ENCODE measurements around the gene PCDH9.

The PCDH9 gene

GRCh38 chr13:67146523-67147130 is 83.5 kb downstream of the PCDH9 start:
- Histone ChIP-seq H3K4me3 (ENCODE audit: low read depth in 1 of 2, low read length in 2 of 2) (no peak overlapping the region), H3K27me3 (ENCODE audit: control insufficient read depth in 1 of 2, insufficient read depth in 2 of 2, low read length in 2 of 2) (no peaks in the 10 kb centered on the region), H3K36me3 (ENCODE audit: control insufficient read depth in 1 of 2, insufficient read depth in 2 of 2, low read length in 2 of 2) (no peaks in the 10 kb centered on the region), H3K4me1 (ENCODE audit: control insufficient read depth in 1 of 2, insufficient read depth in 2 of 2, low read length in 2 of 2) (no peaks in the 10 kb centered on the region), H3K27ac (ENCODE audit: low read depth, low read length) (no peak overlapping the region), H3K9me3 (ENCODE audit: control insufficient read depth in 1 of 2, low read length in 2 of 2) (no peaks in the 10 kb centered on the region), H3K9ac (ENCODE audit: low read depth in 1 of 2, low read length in 2 of 2) (no peak overlapping the region)

DNA sequence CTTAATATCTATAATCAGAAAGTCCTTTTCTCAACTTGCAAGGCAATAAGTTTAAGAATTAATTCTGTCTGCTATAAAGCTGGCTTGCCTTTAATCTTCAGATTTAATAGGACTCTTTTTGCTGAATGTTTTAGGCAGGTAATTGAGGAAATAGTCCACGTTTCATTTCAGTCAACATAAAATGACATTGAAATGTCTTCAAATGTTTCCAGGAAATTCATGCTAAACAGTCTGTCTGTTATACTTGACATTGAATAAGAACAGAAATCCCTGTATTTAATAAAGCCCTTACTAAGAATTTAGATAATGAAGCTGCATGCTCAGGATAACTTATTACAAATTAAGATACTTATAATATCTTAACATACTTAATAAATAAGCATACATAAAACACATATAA is 84.2 kb downstream of the PCDH9 start:
- Histone ChIP-seq H3K4me3 (ENCODE audit: low read depth in 1 of 2, low read length in 2 of 2) (no peak overlapping the region), H3K9ac (ENCODE audit: low read depth in 1 of 2, low read length in 2 of 2) (no peak overlapping the region), H3K9me3 (ENCODE audit: control insufficient read depth in 1 of 2, low read length in 2 of 2) (no peaks in the 10 kb centered on the region), H3K4me1 (ENCODE audit: control insufficient read depth in 1 of 2, insufficient read depth in 2 of 2, low read length in 2 of 2) (no peaks in the 10 kb centered on the region), H3K36me3 (ENCODE audit: control insufficient read depth in 1 of 2, insufficient read depth in 2 of 2, low read length in 2 of 2) (no peaks in the 10 kb centered on the region), H3K27me3 (ENCODE audit: control insufficient read depth in 1 of 2, insufficient read depth in 2 of 2, low read length in 2 of 2) (no peaks in the 10 kb centered on the region), H3K27ac (ENCODE audit: low read depth, low read length) (no peak overlapping the region)

DNA sequence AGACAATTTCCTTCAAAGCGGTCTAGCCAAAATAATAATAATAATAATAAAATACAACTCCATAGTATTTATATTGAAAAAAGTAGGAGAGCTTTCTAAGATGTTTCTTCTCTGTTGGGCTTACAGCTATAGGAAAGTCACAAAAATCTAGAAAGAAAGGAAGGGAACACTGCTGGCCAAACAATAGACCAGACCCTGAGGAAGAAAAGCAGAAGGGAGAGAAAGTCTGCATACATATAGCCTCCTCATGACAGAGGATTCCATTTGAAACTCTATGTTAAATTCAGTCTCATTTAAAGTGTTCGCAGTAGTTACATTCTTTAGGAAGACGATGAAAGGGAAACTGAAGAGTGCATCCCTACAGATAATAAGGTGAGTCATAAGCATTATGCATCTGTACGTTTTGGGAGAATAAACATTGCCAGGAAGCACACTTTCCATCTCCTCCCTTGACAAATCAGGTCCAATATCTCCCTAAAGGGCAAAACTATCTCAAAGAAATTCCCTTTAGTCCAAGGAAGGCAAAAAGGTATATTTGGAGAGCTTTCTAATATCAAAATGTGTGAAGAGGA is 86.5 kb downstream of the PCDH9 start:
- no peak overlapping the region for H3K27ac ChIP-seq (ENCODE audit: low read depth, low read length)
- H3K9ac ChIP-seq (ENCODE audit: low read depth in 1 of 2, low read length in 2 of 2), result no peak overlapping the region
- no peaks in the 10 kb centered on the region for H3K36me3 ChIP-seq (ENCODE audit: control insufficient read depth in 1 of 2, insufficient read depth in 2 of 2, low read length in 2 of 2)
- no peaks in the 10 kb centered on the region for H3K4me1 ChIP-seq (ENCODE audit: control insufficient read depth in 1 of 2, insufficient read depth in 2 of 2, low read length in 2 of 2)
- H3K4me3 ChIP-seq (ENCODE audit: low read depth in 1 of 2, low read length in 2 of 2), result no peak overlapping the region
- no peaks in the 10 kb centered on the region for H3K27me3 ChIP-seq (ENCODE audit: control insufficient read depth in 1 of 2, insufficient read depth in 2 of 2, low read length in 2 of 2)
- H3K9me3 ChIP-seq (ENCODE audit: control insufficient read depth in 1 of 2, low read length in 2 of 2), result no peaks in the 10 kb centered on the region

GRCh38 chr13:67140006-67140405 is 90.1 kb downstream of the PCDH9 start:
- no peaks in the 10 kb centered on the region for H3K36me3 ChIP-seq (ENCODE audit: control insufficient read depth in 1 of 2, insufficient read depth in 2 of 2, low read length in 2 of 2)
- H3K27ac ChIP-seq (ENCODE audit: low read depth, low read length), result no peak overlapping the region

DNA sequence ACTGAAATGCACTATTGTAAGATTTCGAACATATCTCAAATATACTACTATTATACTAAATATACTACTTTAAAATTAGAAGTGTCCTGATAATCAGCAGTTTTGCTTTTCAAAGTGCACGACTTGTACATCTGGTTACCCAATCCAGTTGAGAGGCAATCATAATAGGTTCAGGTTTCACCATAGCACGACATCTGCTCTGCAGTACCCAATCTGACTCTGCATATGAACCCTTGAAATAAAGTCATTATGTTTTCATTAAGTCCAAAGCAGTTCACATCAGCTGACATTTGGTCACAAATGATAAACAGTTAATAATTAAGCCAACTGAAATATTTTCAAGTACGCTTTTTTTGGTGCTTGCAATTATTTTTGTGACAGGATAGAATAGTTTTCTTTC is 90.6 kb downstream of the PCDH9 start:
- Histone ChIP-seq H3K4me1 (ENCODE audit: control insufficient read depth in 1 of 2, insufficient read depth in 2 of 2, low read length in 2 of 2) (no peaks in the 10 kb centered on the region), H3K9me3 (ENCODE audit: control insufficient read depth in 1 of 2, low read length in 2 of 2) (no peaks in the 10 kb centered on the region), H3K4me3 (ENCODE audit: low read depth in 1 of 2, low read length in 2 of 2) (no peak overlapping the region), H3K9ac (ENCODE audit: low read depth in 1 of 2, low read length in 2 of 2) (no peak overlapping the region), H3K27ac (ENCODE audit: low read depth, low read length) (no peak overlapping the region), H3K27me3 (ENCODE audit: control insufficient read depth in 1 of 2, insufficient read depth in 2 of 2, low read length in 2 of 2) (no peaks in the 10 kb centered on the region), H3K36me3 (ENCODE audit: control insufficient read depth in 1 of 2, insufficient read depth in 2 of 2, low read length in 2 of 2) (no peaks in the 10 kb centered on the region)

More at GRCh38 chr13:67140006-67140405, 90.1 kb downstream of the PCDH9 start:
- no peaks in the 10 kb centered on the region for H3K9me3 ChIP-seq (ENCODE audit: control insufficient read depth in 1 of 2, low read length in 2 of 2)
- no peaks in the 10 kb centered on the region for H3K27me3 ChIP-seq (ENCODE audit: control insufficient read depth in 1 of 2, insufficient read depth in 2 of 2, low read length in 2 of 2)
- H3K4me3 ChIP-seq (ENCODE audit: low read depth in 1 of 2, low read length in 2 of 2), result no peak overlapping the region
- no peaks in the 10 kb centered on the region for H3K4me1 ChIP-seq (ENCODE audit: control insufficient read depth in 1 of 2, insufficient read depth in 2 of 2, low read length in 2 of 2)
- no peak overlapping the region for H3K9ac ChIP-seq (ENCODE audit: low read depth in 1 of 2, low read length in 2 of 2)

- H3K36me3 ChIP-seq (ENCODE audit: control insufficient read depth in 1 of 2, insufficient read depth in 2 of 2, low read length in 2 of 2), result no peaks in the 10 kb centered on the region
- no peaks in the 10 kb centered on the region for H3K4me1 ChIP-seq (ENCODE audit: control insufficient read depth in 1 of 2, insufficient read depth in 2 of 2, low read length in 2 of 2)
- no peak overlapping the region for H3K9ac ChIP-seq (ENCODE audit: low read depth in 1 of 2, low read length in 2 of 2)
- no peaks in the 10 kb centered on the region for H3K27me3 ChIP-seq (ENCODE audit: control insufficient read depth in 1 of 2, insufficient read depth in 2 of 2, low read length in 2 of 2)
- H3K27ac ChIP-seq (ENCODE audit: low read depth, low read length), result no peak overlapping the region
- no peaks in the 10 kb centered on the region for H3K9me3 ChIP-seq (ENCODE audit: control insufficient read depth in 1 of 2, low read length in 2 of 2)
- no peak overlapping the region for H3K4me3 ChIP-seq (ENCODE audit: low read depth in 1 of 2, low read length in 2 of 2)
Measured at GRCh38 chr13:67138970-67139369, 91.2 kb downstream of the PCDH9 start.

- H3K36me3 ChIP-seq (ENCODE audit: control insufficient read depth in 1 of 2, insufficient read depth in 2 of 2, low read length in 2 of 2), result no peaks in the 10 kb centered on the region
- H3K4me3 ChIP-seq (ENCODE audit: low read depth in 1 of 2, low read length in 2 of 2), result no peak overlapping the region
- no peak overlapping the region for H3K9ac ChIP-seq (ENCODE audit: low read depth in 1 of 2, low read length in 2 of 2)
- no peak overlapping the region for H3K27ac ChIP-seq (ENCODE audit: low read depth, low read length)
- no peaks in the 10 kb centered on the region for H3K9me3 ChIP-seq (ENCODE audit: control insufficient read depth in 1 of 2, low read length in 2 of 2)
- no peaks in the 10 kb centered on the region for H3K27me3 ChIP-seq (ENCODE audit: control insufficient read depth in 1 of 2, insufficient read depth in 2 of 2, low read length in 2 of 2)
- no peaks in the 10 kb centered on the region for H3K4me1 ChIP-seq (ENCODE audit: control insufficient read depth in 1 of 2, insufficient read depth in 2 of 2, low read length in 2 of 2)
Measured at GRCh38 chr13:67137044-67137735, 92.9 kb downstream of the PCDH9 start.

GRCh38 chr13:67136157-67136556 is 94.0 kb downstream of the PCDH9 start:
- Histone ChIP-seq H3K4me3 (ENCODE audit: low read depth in 1 of 2, low read length in 2 of 2) (no peak overlapping the region), H3K9me3 (ENCODE audit: control insufficient read depth in 1 of 2, low read length in 2 of 2) (no peaks in the 10 kb centered on the region), H3K27me3 (ENCODE audit: control insufficient read depth in 1 of 2, insufficient read depth in 2 of 2, low read length in 2 of 2) (no peaks in the 10 kb centered on the region), H3K9ac (ENCODE audit: low read depth in 1 of 2, low read length in 2 of 2) (no peak overlapping the region), H3K4me1 (ENCODE audit: control insufficient read depth in 1 of 2, insufficient read depth in 2 of 2, low read length in 2 of 2) (no peaks in the 10 kb centered on the region), H3K36me3 (ENCODE audit: control insufficient read depth in 1 of 2, insufficient read depth in 2 of 2, low read length in 2 of 2) (no peaks in the 10 kb centered on the region), H3K27ac (ENCODE audit: low read depth, low read length) (no peak overlapping the region)

DNA sequence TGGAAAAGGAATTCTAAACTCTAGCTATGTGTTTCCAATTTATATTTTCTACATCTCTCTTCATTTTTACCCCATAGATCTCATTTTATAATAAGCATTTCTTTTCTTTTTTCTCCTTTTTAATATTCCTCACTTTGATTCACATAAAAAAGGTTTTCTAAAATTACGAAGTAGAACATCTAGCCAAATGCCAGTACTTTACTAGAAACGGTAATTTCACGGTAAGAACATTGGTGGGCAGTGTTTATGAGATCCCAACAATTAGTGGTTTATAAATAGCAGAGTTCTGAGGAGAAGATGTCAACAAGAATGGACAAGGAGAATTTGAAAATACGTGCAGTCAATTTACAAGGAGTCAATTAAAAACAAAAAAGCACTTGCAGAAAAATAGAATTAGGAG is 94.8 kb downstream of the PCDH9 start:
- no peaks in the 10 kb centered on the region for H3K36me3 ChIP-seq (ENCODE audit: control insufficient read depth in 1 of 2, insufficient read depth in 2 of 2, low read length in 2 of 2)
- H3K27me3 ChIP-seq (ENCODE audit: control insufficient read depth in 1 of 2, insufficient read depth in 2 of 2, low read length in 2 of 2), result no peaks in the 10 kb centered on the region
- no peaks in the 10 kb centered on the region for H3K9me3 ChIP-seq (ENCODE audit: control insufficient read depth in 1 of 2, low read length in 2 of 2)
- H3K9ac ChIP-seq (ENCODE audit: low read depth in 1 of 2, low read length in 2 of 2), result no peak overlapping the region
- no peaks in the 10 kb centered on the region for H3K4me1 ChIP-seq (ENCODE audit: control insufficient read depth in 1 of 2, insufficient read depth in 2 of 2, low read length in 2 of 2)
- H3K4me3 ChIP-seq (ENCODE audit: low read depth in 1 of 2, low read length in 2 of 2), result no peak overlapping the region
- no peak overlapping the region for H3K27ac ChIP-seq (ENCODE audit: low read depth, low read length)

DNA sequence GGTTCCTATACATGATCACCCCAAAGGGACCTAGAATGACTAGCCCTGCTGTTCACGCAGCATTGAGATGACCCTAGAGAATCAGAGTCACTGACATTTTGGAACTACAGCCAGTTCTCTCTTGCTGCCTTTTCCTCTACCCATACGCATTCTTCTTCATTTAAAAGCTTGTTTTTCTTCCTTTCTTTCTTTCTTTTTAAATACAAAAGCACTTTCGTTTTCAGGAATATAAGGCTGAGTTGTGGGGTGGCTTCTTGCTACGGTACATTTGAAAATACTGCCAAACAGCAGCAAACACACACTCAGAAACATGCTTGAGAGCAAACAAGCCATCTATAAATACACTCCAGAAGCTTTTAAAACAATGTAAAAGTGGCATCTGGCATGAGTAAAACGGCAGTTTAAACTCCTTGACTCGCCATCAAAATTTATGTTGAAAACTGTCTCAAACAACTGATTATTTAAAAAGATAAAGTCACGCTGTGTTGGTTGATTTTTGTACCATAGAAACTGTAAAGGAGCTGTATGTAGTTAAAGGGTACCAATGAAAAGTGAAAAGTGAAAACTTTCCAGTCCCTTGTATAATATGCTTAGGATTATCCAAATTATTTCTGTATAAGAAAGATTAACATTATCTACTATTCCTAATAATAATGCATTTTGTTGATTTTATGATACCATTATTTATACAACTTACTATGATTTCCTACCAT is 95.6 kb downstream of the PCDH9 start:
- H3K4me1 ChIP-seq (ENCODE audit: control insufficient read depth in 1 of 2, insufficient read depth in 2 of 2, low read length in 2 of 2), result no peaks in the 10 kb centered on the region
- H3K27me3 ChIP-seq (ENCODE audit: control insufficient read depth in 1 of 2, insufficient read depth in 2 of 2, low read length in 2 of 2), result no peaks in the 10 kb centered on the region
- no peak overlapping the region for H3K9ac ChIP-seq (ENCODE audit: low read depth in 1 of 2, low read length in 2 of 2)
- H3K36me3 ChIP-seq (ENCODE audit: control insufficient read depth in 1 of 2, insufficient read depth in 2 of 2, low read length in 2 of 2), result no peaks in the 10 kb centered on the region
- H3K4me3 ChIP-seq (ENCODE audit: low read depth in 1 of 2, low read length in 2 of 2), result peak overlapping the region in 1 of 2 donors; percentile 28
- no peaks in the 10 kb centered on the region for H3K9me3 ChIP-seq (ENCODE audit: control insufficient read depth in 1 of 2, low read length in 2 of 2)
- no peak overlapping the region for H3K27ac ChIP-seq (ENCODE audit: low read depth, low read length)
